ENCODE data around the gene CHMP1A.
"Not testable (repeated sequence)": the region's sequence is repeated elsewhere in the genome, so short reads cannot be mapped to it uniquely, and the experiment has no call there.

CHMP1A gene

GRCh38 chr16:89657442-89658220 lies at the start of gene CHMP1A, which contains the start of gene SPATA33:
Gene CHMP1A (minus strand): TSS chr16:89657708. CDS start chr16:89657588, 120 bp downstream.
Gene SPATA33 (plus strand): TSS chr16:89657836. CDS start chr16:89657912, 76 bp downstream.
- Histone ChIP-seq H3K27me3 (ENCODE audit: control insufficient read depth in 1 of 2, insufficient read depth in 2 of 2, low read length in 2 of 2) (no peaks in the 10 kb centered on the region), H3K4me3 (ENCODE audit: low read length in 2 of 2) (peak within 1 kb of the TSS; percentile 92 to 96), H3K36me3 (ENCODE audit: control insufficient read depth in 2 of 2, insufficient read depth in 2 of 2, low read length in 2 of 2) (peaks cover 0 to 5% of the 10 kb centered on the region in 2 donors), H3K4me1 (ENCODE audit: control insufficient read depth, insufficient read depth, low read length) (peaks cover 20% of the 10 kb centered on the region), H3K9me3 (ENCODE audit: control insufficient read depth in 2 of 2, low read length in 2 of 2) (no peaks in the 10 kb centered on the region), H3K27ac (ENCODE audit: low read length) (peak within 1 kb of the TSS; percentile 53), H3K9ac (ENCODE audit: low read length in 2 of 2) (peak within 1 kb of the TSS; percentile 90 to 91)

DNA sequence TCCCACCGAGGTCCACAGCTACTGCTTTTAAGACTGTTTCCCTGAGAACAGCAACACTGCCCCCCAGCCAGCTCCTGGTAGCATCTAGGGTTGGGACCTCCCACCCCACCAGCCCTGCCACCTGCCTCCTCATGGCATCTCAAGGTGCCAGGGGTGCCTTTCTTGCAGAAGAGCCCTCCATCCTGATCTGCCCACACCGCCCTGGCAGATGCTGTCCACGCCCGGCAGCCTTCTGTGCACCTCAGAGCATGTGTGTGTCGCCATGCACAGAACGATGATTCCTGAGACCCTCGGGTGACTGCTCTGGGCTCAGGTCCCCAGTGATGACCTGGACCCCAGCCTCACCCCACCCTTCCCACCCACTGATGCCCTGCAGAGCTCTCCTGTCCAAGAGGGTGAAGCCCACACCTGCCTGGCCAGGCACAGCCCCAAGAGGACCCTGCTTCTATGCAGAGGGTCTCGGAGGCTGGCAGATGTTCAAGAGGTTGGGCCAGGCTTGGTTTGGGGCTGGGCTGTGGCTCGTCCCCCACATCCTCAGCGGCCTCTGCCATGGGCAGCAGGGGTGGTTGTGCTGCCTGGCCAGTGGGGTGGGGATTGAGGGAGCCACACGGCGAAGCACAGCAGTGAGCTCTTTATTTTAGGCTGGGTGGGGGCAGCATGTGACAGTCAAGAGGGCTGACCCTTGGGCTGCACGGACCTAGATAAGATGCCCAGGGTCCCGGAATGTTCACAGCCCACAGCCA lies 49.2 kb upstream of the CHMP1A start:
- Histone ChIP-seq H3K4me3 (ENCODE audit: low read length in 2 of 2) (no peak overlapping the region), H3K9ac (ENCODE audit: low read length in 2 of 2) (no peak overlapping the region), H3K36me3 (ENCODE audit: control insufficient read depth in 2 of 2, insufficient read depth in 2 of 2, low read length in 2 of 2) (no peaks in the 10 kb centered on the region)

DNA sequence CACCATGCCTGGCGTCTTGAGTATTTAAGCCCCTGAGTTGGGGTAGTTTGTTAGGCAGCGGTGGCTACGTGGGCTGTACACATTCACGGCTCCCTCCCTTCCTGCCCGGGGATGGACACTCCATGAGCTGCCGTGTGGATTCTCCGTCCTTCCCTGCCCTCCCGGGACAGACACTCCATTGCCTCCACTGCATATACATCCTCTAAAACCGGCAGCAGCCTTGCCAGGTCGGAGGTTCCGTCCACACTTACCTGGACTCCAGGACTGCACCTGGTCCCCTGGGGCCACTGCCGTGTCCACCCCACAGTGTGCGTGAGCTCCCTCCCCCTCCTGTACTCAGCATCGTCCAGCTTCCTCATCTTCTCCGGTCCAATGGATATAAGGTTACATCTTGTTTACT lies 47.5 kb upstream of the CHMP1A start:
- no peaks in the 10 kb centered on the region for H3K9me3 ChIP-seq (ENCODE audit: control insufficient read depth in 2 of 2, low read length in 2 of 2)
- no peak overlapping the region for H3K4me3 ChIP-seq (ENCODE audit: low read length in 2 of 2)
- H3K27me3 ChIP-seq (ENCODE audit: control insufficient read depth in 1 of 2, insufficient read depth in 2 of 2, low read length in 2 of 2): peaks cover 7 to 14% of the 10 kb centered on the region in 2 donors
- no peaks in the 10 kb centered on the region for H3K36me3 ChIP-seq (ENCODE audit: control insufficient read depth in 2 of 2, insufficient read depth in 2 of 2, low read length in 2 of 2)
- H3K27ac ChIP-seq (ENCODE audit: low read length): no peak overlapping the region
- peaks cover 21% of the 10 kb centered on the region for H3K4me1 ChIP-seq (ENCODE audit: control insufficient read depth, insufficient read depth, low read length)
- H3K9ac ChIP-seq (ENCODE audit: low read length in 2 of 2): no peak overlapping the region

More for the DNA sequence above, 49.2 kb upstream of the CHMP1A start:
- peaks cover 6% of the 10 kb centered on the region for H3K4me1 ChIP-seq (ENCODE audit: control insufficient read depth, insufficient read depth, low read length)
- peaks cover 7 to 13% of the 10 kb centered on the region in 2 donors for H3K27me3 ChIP-seq (ENCODE audit: control insufficient read depth in 1 of 2, insufficient read depth in 2 of 2, low read length in 2 of 2)
- no peaks in the 10 kb centered on the region for H3K9me3 ChIP-seq (ENCODE audit: control insufficient read depth in 2 of 2, low read length in 2 of 2)
- H3K27ac ChIP-seq (ENCODE audit: low read length): no peak overlapping the region

GRCh38 chr16:89704281-89704680 lies 46.8 kb upstream of the CHMP1A start:
- peaks cover 21% of the 10 kb centered on the region for H3K4me1 ChIP-seq (ENCODE audit: control insufficient read depth, insufficient read depth, low read length)

GRCh38 chr16:89701425-89702406 lies 44.2 kb upstream of the CHMP1A start, which contains the start of gene SPATA2L:
Gene SPATA2L (minus strand): TSS chr16:89701705. CDS start chr16:89701232, 473 bp downstream.
- H3K9ac ChIP-seq (ENCODE audit: low read length in 2 of 2): peak within 1 kb of the TSS; percentile 55
- H3K27me3 ChIP-seq (ENCODE audit: control insufficient read depth in 1 of 2, insufficient read depth in 2 of 2, low read length in 2 of 2): peaks cover 7 to 14% of the 10 kb centered on the region in 2 donors
- H3K9me3 ChIP-seq (ENCODE audit: control insufficient read depth in 2 of 2, low read length in 2 of 2): no peaks in the 10 kb centered on the region
- peak within 1 kb of the TSS; percentile 75 to 78 for H3K4me3 ChIP-seq (ENCODE audit: low read length in 2 of 2)
- peak within 1 kb of the TSS; percentile 53 for H3K27ac ChIP-seq (ENCODE audit: low read length)
- H3K36me3 ChIP-seq (ENCODE audit: control insufficient read depth in 2 of 2, insufficient read depth in 2 of 2, low read length in 2 of 2): no peaks in the 10 kb centered on the region
- peaks cover 21% of the 10 kb centered on the region for H3K4me1 ChIP-seq (ENCODE audit: control insufficient read depth, insufficient read depth, low read length)

More at GRCh38 chr16:89704281-89704680, 46.8 kb upstream of the CHMP1A start:
- H3K36me3 ChIP-seq (ENCODE audit: control insufficient read depth in 2 of 2, insufficient read depth in 2 of 2, low read length in 2 of 2): no peaks in the 10 kb centered on the region
- H3K4me3 ChIP-seq (ENCODE audit: low read length in 2 of 2): no peak overlapping the region
- H3K27ac ChIP-seq (ENCODE audit: low read length): no peak overlapping the region
- H3K9ac ChIP-seq (ENCODE audit: low read length in 2 of 2): no peak overlapping the region
- no peaks in the 10 kb centered on the region for H3K9me3 ChIP-seq (ENCODE audit: control insufficient read depth in 2 of 2, low read length in 2 of 2)
- H3K27me3 ChIP-seq (ENCODE audit: control insufficient read depth in 1 of 2, insufficient read depth in 2 of 2, low read length in 2 of 2): peaks cover 7 to 14% of the 10 kb centered on the region in 2 donors

DNA sequence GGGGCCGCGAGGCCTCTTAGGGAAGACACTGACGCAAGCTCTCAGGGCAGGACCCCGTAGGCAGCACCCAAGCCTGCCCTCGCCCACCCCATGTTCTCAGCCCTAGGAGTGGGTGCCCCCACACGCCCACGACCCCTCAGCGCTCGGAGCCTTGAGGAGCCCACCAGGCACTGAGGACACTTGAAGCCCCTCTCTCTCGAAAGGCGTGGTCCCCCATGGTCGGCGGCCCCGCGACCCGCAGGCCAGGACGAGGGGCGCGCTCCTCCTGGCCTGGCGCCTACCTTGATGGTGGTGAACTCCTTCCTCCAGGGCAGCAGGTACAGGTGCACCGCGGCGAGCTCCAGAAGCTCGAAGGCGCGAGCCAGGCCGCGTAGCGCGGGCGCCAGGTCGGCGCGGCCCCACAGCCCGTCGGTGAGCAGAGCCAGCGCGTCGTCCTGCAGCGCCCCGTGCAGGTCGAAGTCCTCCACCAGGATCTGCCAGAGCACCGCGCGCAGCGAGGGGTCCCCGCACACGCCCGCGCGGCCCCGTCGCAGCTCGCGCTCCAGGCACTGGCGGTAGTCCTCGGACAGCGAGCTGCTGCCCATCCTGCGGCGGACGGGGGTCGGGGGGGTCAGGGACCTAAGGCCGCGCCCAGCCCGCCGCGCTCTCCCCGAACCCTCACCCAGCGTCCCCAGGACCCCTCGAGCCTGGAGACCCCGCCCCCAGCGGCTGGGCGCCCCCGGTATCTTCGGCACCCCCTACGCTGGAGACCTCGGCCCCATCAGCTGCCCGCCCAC lies 43.3 kb upstream of the CHMP1A start:
- Histone ChIP-seq H3K4me3 (ENCODE audit: low read length in 2 of 2) (peak overlapping the region; percentile 75 to 78), H3K9ac (ENCODE audit: low read length in 2 of 2) (peak overlapping the region; percentile 51 to 55), H3K27me3 (ENCODE audit: control insufficient read depth in 1 of 2, insufficient read depth in 2 of 2, low read length in 2 of 2) (peaks cover 7 to 14% of the 10 kb centered on the region in 2 donors), H3K9me3 (ENCODE audit: control insufficient read depth in 2 of 2, low read length in 2 of 2) (no peaks in the 10 kb centered on the region), H3K27ac (ENCODE audit: low read length) (peak overlapping the region; percentile 53), H3K36me3 (ENCODE audit: control insufficient read depth in 2 of 2, insufficient read depth in 2 of 2, low read length in 2 of 2) (no peaks in the 10 kb centered on the region), H3K4me1 (ENCODE audit: control insufficient read depth, insufficient read depth, low read length) (peaks cover 21% of the 10 kb centered on the region)

DNA sequence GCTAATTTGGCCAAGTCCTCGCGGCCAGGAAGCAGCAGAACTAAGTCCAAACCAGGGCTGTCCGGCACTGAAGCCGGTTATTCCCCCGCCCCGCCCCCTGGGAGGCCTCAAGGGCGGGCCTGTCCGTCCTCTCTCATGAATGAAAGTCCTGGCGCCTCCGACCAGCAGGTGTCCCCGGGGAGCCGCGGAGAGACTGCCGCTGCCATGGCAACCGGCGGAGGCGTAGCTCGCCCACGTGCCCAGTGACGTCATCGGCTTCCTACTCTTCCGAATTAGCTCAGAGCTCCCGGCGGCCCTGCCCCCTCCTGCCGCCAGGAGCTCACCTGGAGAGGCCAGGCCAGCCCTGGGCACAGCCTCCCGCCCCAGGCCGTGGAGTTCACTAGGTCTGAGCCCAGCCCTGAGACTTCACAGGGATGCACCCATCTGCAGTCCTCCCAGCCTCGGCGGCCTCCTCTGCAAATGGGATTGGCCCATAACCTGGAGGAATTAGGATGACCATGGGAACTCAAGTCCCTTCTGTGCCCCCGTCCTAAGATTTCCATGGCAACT lies 42.7 kb upstream of the CHMP1A start:
- peak overlapping the region; percentile 53 for H3K27ac ChIP-seq (ENCODE audit: low read length)
- peak overlapping the region; percentile 55 to 60 for H3K9ac ChIP-seq (ENCODE audit: low read length in 2 of 2)

DNA sequence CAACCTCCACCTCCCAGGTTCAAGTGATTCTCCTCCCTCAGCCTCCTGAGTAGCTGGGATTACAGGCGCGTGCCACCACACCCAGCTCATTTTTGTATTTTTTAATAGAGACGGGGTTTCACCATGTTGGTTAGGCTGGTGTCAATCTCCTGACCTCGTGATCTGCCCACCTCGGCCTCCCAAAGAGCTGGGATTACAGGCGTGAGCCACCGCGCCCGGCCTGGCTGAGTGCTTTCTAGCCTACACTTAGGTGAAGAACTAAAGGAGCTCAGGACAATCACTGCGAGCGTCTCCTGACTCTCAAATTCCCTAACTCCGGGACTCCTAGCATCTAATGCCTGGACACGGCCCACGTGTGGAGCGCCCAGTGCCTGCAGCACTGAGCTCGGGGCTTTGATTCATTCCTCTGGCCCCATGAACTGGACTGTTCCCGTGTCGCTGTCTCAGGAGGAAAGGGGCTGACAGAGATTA lies 42.2 kb upstream of the CHMP1A start:
- Histone ChIP-seq H3K4me3 (ENCODE audit: low read length in 2 of 2) (peak overlapping the region; percentile 75 to 78), H3K27ac (ENCODE audit: low read length) (peak overlapping the region; percentile 53), H3K4me1 (ENCODE audit: control insufficient read depth, insufficient read depth, low read length) (peaks cover 19% of the 10 kb centered on the region), H3K27me3 (ENCODE audit: control insufficient read depth in 1 of 2, insufficient read depth in 2 of 2, low read length in 2 of 2) (peaks cover 7 to 11% of the 10 kb centered on the region in 2 donors), H3K9ac (ENCODE audit: low read length in 2 of 2) (peak overlapping the region in 1 of 2 donors; percentile 60)
- not testable (repeated sequence) for H3K36me3 ChIP-seq (ENCODE audit: control insufficient read depth in 2 of 2, insufficient read depth in 2 of 2, low read length in 2 of 2); H3K9me3 ChIP-seq (ENCODE audit: control insufficient read depth in 2 of 2, low read length in 2 of 2)

More for the DNA sequence above, 42.7 kb upstream of the CHMP1A start:
- H3K4me3 ChIP-seq (ENCODE audit: low read length in 2 of 2): peak overlapping the region; percentile 75 to 78
- H3K4me1 ChIP-seq (ENCODE audit: control insufficient read depth, insufficient read depth, low read length): peaks cover 20% of the 10 kb centered on the region
- no peaks in the 10 kb centered on the region for H3K36me3 ChIP-seq (ENCODE audit: control insufficient read depth in 2 of 2, insufficient read depth in 2 of 2, low read length in 2 of 2)
- peaks cover 7 to 14% of the 10 kb centered on the region in 2 donors for H3K27me3 ChIP-seq (ENCODE audit: control insufficient read depth in 1 of 2, insufficient read depth in 2 of 2, low read length in 2 of 2)
- no peaks in the 10 kb centered on the region for H3K9me3 ChIP-seq (ENCODE audit: control insufficient read depth in 2 of 2, low read length in 2 of 2)

DNA sequence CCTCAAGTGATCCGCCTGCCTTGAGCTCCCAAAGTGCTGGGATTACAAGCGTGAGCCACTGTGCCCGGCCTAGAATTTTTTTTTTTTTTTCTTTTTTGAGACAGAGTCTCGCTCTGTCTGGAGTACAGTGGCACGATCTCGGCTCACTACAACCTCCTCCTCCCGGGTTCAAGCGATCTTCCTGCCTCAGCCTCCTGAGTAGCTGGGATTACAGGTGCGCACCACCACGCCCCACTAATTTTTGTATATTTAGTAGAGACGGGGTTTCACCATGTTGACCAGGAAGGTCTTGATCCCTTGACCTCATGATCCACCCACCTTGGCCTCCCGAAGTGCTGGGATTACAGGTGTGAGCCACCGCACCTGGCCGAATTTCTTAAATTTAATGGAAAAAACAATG lies 41.2 kb upstream of the CHMP1A start:
- H3K4me1 ChIP-seq (ENCODE audit: control insufficient read depth, insufficient read depth, low read length): peaks cover 19% of the 10 kb centered on the region
- not testable (repeated sequence) for H3K27ac ChIP-seq (ENCODE audit: low read length); H3K36me3 ChIP-seq (ENCODE audit: control insufficient read depth in 2 of 2, insufficient read depth in 2 of 2, low read length in 2 of 2); H3K4me3 ChIP-seq (ENCODE audit: low read length in 2 of 2); H3K9ac ChIP-seq (ENCODE audit: low read length in 2 of 2); H3K27me3 ChIP-seq (ENCODE audit: control insufficient read depth in 1 of 2, insufficient read depth in 2 of 2, low read length in 2 of 2); H3K9me3 ChIP-seq (ENCODE audit: control insufficient read depth in 2 of 2, low read length in 2 of 2)

Measured in stomach smooth muscle (tissue), 2 donors.